Endothelial cell of hepatic sinusoid (primary cell): ENCODE data around the gene MTCL1.

Experiments
- in situ Hi-C: cut with HindIII; loops from 2 replicates; pipeline ENCODE4 v1.10.0; 2017; ENCODE audit warnings: low sequenced_read_pairs

MTCL1 gene

GRCh38 chr18:8705238-8705960, at the start of gene MTCL1:
MTCL1 (plus strand) TSS chr18:8705556; CDS start chr18:8705661, 105 bp downstream.
- in situ Hi-C loops = no loop called here

- in situ Hi-C loops = no loop called here
These were observed 49.1 kb upstream of the MTCL1 start for GRCh38 chr18:8656232-8656631.

DNA sequence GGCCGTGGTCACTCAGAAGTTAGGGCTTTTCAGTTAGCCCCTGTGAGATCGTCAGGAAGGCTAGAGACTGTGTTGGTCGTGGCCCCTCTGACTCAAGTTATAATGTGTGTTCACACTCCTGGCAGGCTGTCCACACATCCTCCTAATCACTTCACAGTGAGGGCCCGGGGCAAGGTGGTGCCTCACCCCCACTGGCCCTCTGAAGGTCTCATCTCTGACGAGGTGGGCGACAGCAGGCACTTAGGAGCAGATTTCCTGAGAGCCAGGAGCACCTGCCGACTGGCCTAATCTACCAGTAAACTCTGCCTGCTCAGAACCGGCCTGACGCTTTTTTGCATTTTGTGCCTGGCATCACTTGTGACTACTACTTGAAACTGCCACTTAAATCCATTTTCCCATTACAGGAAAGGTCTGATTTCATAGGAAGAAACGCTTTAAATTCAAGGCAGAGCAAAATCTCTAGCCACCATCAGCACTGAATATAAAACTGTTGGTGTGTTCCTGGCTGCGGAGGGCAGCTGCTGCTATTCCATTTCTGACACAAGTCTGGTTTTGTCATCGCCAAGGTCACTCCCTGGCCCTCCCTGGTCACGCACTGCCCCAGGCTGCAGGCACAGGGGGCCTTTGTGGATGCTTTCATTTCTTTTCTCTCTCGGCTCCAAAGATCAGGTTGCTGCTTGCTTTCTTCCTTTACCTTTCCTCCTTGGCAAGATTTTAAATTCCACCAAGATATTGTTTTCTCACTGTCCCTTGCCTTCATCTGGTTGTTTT, 48.1 kb upstream of the MTCL1 start:
- in situ Hi-C loops = no loop called here

GRCh38 chr18:8657873-8658470, 47.4 kb upstream of the MTCL1 start:
- in situ Hi-C loops = no loop called here

GRCh38 chr18:8658858-8659485, 46.4 kb upstream of the MTCL1 start:
- in situ Hi-C loops = no loop called here

DNA sequence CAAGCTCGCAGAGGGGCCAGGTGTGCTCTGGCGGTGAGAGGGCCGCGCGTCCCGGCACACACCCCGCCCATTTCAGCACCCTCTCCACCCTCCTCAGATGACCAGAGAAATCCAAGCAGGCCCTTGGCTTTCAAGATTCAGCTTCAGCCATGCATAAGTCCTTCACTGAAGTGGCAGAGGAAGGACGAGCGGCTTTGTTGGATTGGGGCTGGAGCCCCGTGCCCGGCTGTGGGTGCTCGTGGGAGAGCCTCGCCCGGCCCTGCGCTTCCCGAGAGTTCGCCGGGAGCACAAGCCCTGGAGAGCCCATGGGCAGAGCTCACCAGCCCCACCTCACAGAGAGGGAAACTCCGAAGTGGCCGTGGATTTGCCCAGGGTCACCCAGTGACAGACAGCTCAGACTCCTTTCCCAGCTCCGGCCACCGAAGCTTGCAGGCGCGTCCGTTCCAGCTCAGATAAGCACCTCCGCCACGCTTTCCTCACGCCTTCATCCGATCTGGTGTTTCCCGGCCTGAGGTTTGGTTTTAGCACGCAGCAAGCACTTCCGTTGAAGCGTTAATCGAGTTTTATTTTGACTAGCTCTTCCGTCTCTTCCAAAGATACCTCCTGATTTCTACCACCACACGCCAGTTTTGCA, 45.6 kb upstream of the MTCL1 start:
- in situ Hi-C loops = loop anchor here (5.0 kb wide), 1 partner anchor 38 kb away; no protein-coding TSS in a partner anchor

DNA sequence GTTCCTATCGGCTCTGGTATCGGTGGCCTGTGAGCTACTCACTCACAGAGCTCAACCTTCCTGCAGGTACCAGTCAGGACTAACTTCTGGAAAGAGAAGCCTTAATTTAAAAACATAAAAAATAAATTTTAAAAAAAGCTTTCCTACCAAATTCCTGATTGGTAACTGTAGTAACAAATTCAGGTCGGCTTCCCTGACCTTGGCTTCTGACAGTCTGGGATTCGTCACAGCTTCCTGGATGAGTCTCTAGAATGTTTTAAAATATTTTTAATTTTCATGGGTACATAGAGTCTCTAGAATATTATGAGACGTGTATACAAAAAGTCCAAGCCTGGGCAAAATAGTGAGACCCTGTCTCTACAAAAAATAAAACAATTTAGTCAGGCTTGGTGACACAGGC, 45.0 kb upstream of the MTCL1 start:
- in situ Hi-C loops = loop anchor here (5.0 kb wide), 1 partner anchor 37 kb away; no protein-coding TSS in a partner anchor

- in situ Hi-C loops = loop anchor here (5.0 kb wide), 1 partner anchor 35 kb away; no protein-coding TSS in a partner anchor
These were observed 43.4 kb upstream of the MTCL1 start for GRCh38 chr18:8661754-8662559.

GRCh38 chr18:8662560-8663255, 42.6 kb upstream of the MTCL1 start:
- in situ Hi-C loops = loop anchor here (5.0 kb wide), 1 partner anchor 35 kb away; no protein-coding TSS in a partner anchor

GRCh38 chr18:8667846-8668245, 37.5 kb upstream of the MTCL1 start:
- in situ Hi-C loops = no loop called here

- in situ Hi-C loops = no loop called here
These were observed 37.0 kb upstream of the MTCL1 start for GRCh38 chr18:8668381-8668780.

- in situ Hi-C loops = no loop called here
These were observed 35.8 kb upstream of the MTCL1 start for GRCh38 chr18:8669571-8669970.

GRCh38 chr18:8673256-8674209, 31.8 kb upstream of the MTCL1 start:
- in situ Hi-C loops = no loop called here

- in situ Hi-C loops = no loop called here
These were observed 30.3 kb upstream of the MTCL1 start for GRCh38 chr18:8675057-8675456.

GRCh38 chr18:8681196-8681595, 24.2 kb upstream of the MTCL1 start:
- in situ Hi-C loops = no loop called here

- in situ Hi-C loops = no loop called here
These were observed 20.8 kb upstream of the MTCL1 start for GRCh38 chr18:8684577-8684976.

DNA sequence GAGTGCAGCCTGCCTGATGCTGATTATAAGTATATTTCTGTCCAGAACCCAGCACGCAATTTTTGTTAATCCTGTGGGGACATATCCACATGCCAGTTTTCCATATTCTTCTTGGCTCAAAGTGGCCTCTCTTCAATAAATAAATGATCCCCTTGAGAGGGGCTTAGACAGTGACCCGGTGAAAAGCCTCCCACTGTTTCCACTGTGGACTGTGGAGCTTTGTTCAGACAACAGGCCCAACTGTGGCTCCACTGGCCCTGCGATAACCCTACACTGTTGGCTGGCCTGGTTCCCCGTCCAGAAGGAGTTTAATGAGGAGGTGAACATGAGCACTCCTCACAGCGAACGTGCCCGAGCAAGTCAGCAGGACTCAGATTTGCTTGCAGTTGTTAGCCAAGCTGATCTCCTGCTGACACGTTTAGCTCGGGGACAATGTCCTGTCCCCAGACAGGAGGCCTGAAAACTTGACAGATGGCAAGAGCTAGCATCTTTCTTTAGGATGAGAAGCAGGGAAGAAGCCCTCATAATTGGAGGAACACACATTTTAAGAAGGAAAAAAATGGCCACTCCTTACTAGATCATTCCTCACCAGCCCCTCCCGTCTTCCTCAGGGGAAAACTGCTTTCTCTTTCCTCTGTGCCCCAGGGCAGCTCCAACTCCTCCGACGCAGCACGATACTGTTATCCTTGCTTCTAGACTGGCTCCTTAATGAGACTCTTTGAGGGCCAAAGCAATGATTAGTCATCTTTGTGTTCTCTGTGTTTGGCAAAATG, 20.0 kb upstream of the MTCL1 start:
- in situ Hi-C loops = loop anchor here (5.0 kb wide), 1 partner anchor 82 kb away; no protein-coding TSS in a partner anchor
